KMS-11 (cell line): ENCODE results near the gene DMD.

Experiments
- H2AFZ ChIP-seq: fragments of 200-600 bp; sonication (generic); 2 replicates; pipeline ENCODE4 v1.6.1; 2016; ENCODE audit warnings: antibody characterized with exemption, mixed run types, low read depth
- H3K27ac ChIP-seq: fragments of 200-600 bp; sonication (generic); 2 replicates; pipeline ENCODE4 v1.6.1; 2016; ENCODE audit warnings: mild to moderate bottlenecking, mixed run types
- H3K27me3 ChIP-seq: fragments of 200-600 bp; sonication (generic); 2 replicates; pipeline ENCODE4 v1.6.1; 2017; ENCODE audit warnings: mild to moderate bottlenecking, low read depth, mixed run types, moderate library complexity; ENCODE audit not compliant: insufficient read depth
- H3K36me3 ChIP-seq: fragments of 200-600 bp; sonication (generic); 2 replicates; pipeline ENCODE4 v1.6.1; 2017; ENCODE audit warnings: mild to moderate bottlenecking, mixed run types; ENCODE audit not compliant: insufficient read depth
- H3K4me1 ChIP-seq: fragments of 200-600 bp; sonication (generic); 2 replicates; pipeline ENCODE4 v1.6.1; 2016; ENCODE audit warnings: mild to moderate bottlenecking, low read depth, mixed run types; ENCODE audit not compliant: poor library complexity, severe bottlenecking
- H3K4me2 ChIP-seq: fragments of 200-600 bp; sonication (generic); 2 replicates; pipeline ENCODE4 v1.7.0; 2016; ENCODE audit warnings: mild to moderate bottlenecking, mixed run types
- H3K4me3 ChIP-seq: fragments of 200-600 bp; sonication (generic); IDR thresholded peaks from 2 replicates; pipeline ENCODE4 v1.6.1; 2017; ENCODE audit warnings: low read depth, low read length, mixed read lengths; ENCODE audit not compliant: insufficient read depth
- H3K79me2 ChIP-seq: fragments of 200-600 bp; sonication (generic); 2 replicates; pipeline ENCODE4 v1.6.1; 2016; ENCODE audit warnings: low read depth, mixed run types; ENCODE audit not compliant: insufficient read depth
- H3K9ac ChIP-seq: fragments of 200-600 bp; sonication (generic); 2 replicates; pipeline ENCODE4 v1.6.1; 2016; ENCODE audit warnings: mild to moderate bottlenecking, mixed run types
- H4K20me1 ChIP-seq: fragments of 200-600 bp; sonication (generic); 2 replicates; pipeline ENCODE4 v1.6.1; 2016; ENCODE audit warnings: mild to moderate bottlenecking, mixed run types; ENCODE audit not compliant: insufficient read depth
- CTCF ChIP-seq: fragments of 200-600 bp; sonication (generic); conservative IDR thresholded peaks from 2 replicates; pipeline ENCODE4 v1.6.1; 2017; ENCODE audit warnings: low read depth, mild to moderate bottlenecking, antibody characterized with exemption, low read length, moderate library complexity, mixed read lengths

DMD gene

GRCh38 chrX:31291131-31291530 lies 1920.2 kb downstream of the DMD start:
- Histone ChIP-seq H3K4me3 (no peak overlapping the region), H3K9ac (no peak overlapping the region), H4K20me1 (no peaks in the 10 kb centered on the region), H3K27me3 (no peaks in the 10 kb centered on the region), H3K4me2 (no peak overlapping the region), H3K36me3 (no peaks in the 10 kb centered on the region), H3K27ac (no peak overlapping the region), H3K79me2 (no peaks in the 10 kb centered on the region), H2AFZ (no peak overlapping the region), H3K4me1 (no peaks in the 10 kb centered on the region)
- TF ChIP-seq CTCF, result no peak

GRCh38 chrX:31287861-31288260 lies 1923.5 kb downstream of the DMD start:
- H3K27ac ChIP-seq, result no peak overlapping the region
- no peaks in the 10 kb centered on the region for H3K4me1 ChIP-seq
- H2AFZ ChIP-seq, result no peak overlapping the region
- H3K4me3 ChIP-seq, result no peak overlapping the region
- TF ChIP-seq CTCF, result no peak
- H3K79me2 ChIP-seq, result no peaks in the 10 kb centered on the region
- no peak overlapping the region for H3K9ac ChIP-seq
- H3K4me2 ChIP-seq, result no peak overlapping the region
- no peaks in the 10 kb centered on the region for H4K20me1 ChIP-seq
- H3K27me3 ChIP-seq, result no peaks in the 10 kb centered on the region
- no peaks in the 10 kb centered on the region for H3K36me3 ChIP-seq

GRCh38 chrX:31280580-31280979 lies 1930.8 kb downstream of the DMD start:
- no peak overlapping the region for H3K9ac ChIP-seq
- no peaks in the 10 kb centered on the region for H4K20me1 ChIP-seq
- H2AFZ ChIP-seq, result no peak overlapping the region
- H3K4me2 ChIP-seq, result no peak overlapping the region
- no peak overlapping the region for H3K27ac ChIP-seq
- H3K36me3 ChIP-seq, result no peaks in the 10 kb centered on the region
- no peak overlapping the region for H3K4me3 ChIP-seq
- no peaks in the 10 kb centered on the region for H3K79me2 ChIP-seq
- H3K4me1 ChIP-seq, result no peaks in the 10 kb centered on the region
- no peaks in the 10 kb centered on the region for H3K27me3 ChIP-seq
- TF ChIP-seq CTCF, result no peak

GRCh38 chrX:31279359-31279758 lies 1932.0 kb downstream of the DMD start:
- Histone ChIP-seq H4K20me1 (no peaks in the 10 kb centered on the region), H3K27me3 (no peaks in the 10 kb centered on the region), H2AFZ (no peak overlapping the region), H3K36me3 (no peaks in the 10 kb centered on the region), H3K79me2 (no peaks in the 10 kb centered on the region), H3K4me3 (no peak overlapping the region), H3K9ac (no peak overlapping the region), H3K27ac (no peak overlapping the region), H3K4me2 (no peak overlapping the region), H3K4me1 (no peaks in the 10 kb centered on the region)
- no peak for TF ChIP-seq CTCF

- no peak for TF ChIP-seq CTCF
- no peaks in the 10 kb centered on the region for H4K20me1 ChIP-seq
- no peaks in the 10 kb centered on the region for H3K79me2 ChIP-seq
- H3K4me1 ChIP-seq, result peaks cover 37% of the 10 kb centered on the region
- no peaks in the 10 kb centered on the region for H3K27me3 ChIP-seq
- H3K4me3 ChIP-seq, result no peak overlapping the region
- peak overlapping the region; percentile 62 for H3K4me2 ChIP-seq
- H3K27ac ChIP-seq, result peak overlapping the region; percentile 74
- peak overlapping the region; percentile 19; the same call in 1 of the 2 replicates for H3K9ac ChIP-seq
- peak overlapping the region; percentile 55 for H2AFZ ChIP-seq
- H3K36me3 ChIP-seq, result no peaks in the 10 kb centered on the region
These were observed 1938.9 kb downstream of the DMD start for GRCh38 chrX:31272472-31272775.
